Measurements from ENCODE around the gene JAZF1. TPM values are rescaled to one million over a fixed set of nuclear protein-coding genes. Genes with fewer than 3 reads are reported as not detected.

Gene JAZF1
- total and polyA plus RNA-seq, 2 of the 8 experiments (the other 6 are each of a cell fraction or from before 2014, with no cell fraction given) = 2.6 to 21.8 TPM

DNA sequence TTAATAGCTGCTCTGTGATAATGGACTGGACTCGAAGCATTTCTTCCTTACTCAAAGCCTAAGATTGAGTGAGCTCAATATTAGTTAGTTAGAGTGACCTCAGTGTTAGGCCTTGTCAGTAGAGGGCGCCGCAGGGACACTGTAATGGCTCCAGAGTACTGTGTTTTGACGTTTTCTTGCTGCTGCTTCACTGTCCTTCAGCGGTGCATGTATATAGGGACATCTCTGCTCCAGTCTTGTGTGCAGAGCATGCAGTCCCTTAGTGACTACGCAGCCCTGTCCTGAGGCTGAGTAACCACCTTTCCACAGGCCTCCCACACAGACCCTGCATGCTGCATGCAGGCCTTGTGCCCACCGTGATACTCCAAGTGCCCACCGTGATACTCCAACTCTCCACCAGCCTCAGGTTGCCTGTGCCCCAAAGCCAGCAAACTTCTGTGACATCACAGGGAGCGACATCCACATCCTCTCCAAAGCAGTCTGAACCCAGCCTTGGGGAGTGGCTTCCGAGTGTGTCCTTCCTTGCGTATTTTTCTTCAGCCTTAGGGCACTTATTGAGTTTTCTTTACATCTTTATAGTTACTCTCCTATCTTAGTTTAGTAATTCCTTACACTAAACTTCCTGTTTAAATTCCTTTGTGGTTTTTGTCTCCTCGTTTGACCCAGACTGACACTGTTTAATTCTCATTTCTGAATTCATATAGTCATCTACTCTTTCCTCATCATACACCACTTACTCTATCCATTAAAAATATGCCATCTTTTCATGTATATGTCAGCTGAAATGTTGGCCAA is 118.2 kb downstream of the JAZF1 start:
- no peak overlapping the region for H3K18ac ChIP-seq (ENCODE audit: extremely low read depth, low read length)
- no peak overlapping the region for H2AK5ac ChIP-seq (ENCODE audit: low read depth, low read length)
- POLR2A ChIA-PET (ENCODE audit: partially characterized antibody) = interaction anchor here (1.4 kb wide), 1 partner anchor 31 kb away, joined by 3 read pairs; no protein-coding TSS in a partner anchor
- H3K4me3 ChIP-seq (ENCODE audit: extremely low read depth in 1 of 4, insufficient read depth in 2 of 4, low read depth in 3 of 4, low read length in 4 of 4) = no peak overlapping the region
- CTCF ChIA-PET (ENCODE audit: partially characterized antibody) = interaction anchor here (0.6 to 9.2 kb wide), 36 partner anchors 9 to 866 kb away, joined by 3 to 181 read pairs (median 4); partner anchors contain the start of gene HOXA13
- H3K79me1 ChIP-seq (ENCODE audit: low read depth, low read length) = no peaks in the 10 kb centered on the region
- H3K4ac ChIP-seq (replicated peaks; ENCODE audit: insufficient read length, low read depth, low read length) = no peak overlapping the region
- H3K9ac ChIP-seq (replicated peaks in 1 of 4; ENCODE audit: extremely low read depth in 1 of 4, low read depth in 3 of 4, low read length in 3 of 4) = no peak overlapping the region
- FAIRE-seq (peak; percentile 90), DNase-seq (ENCODE audit: low read depth in 1 of 2, low spot score in 2 of 2) (peak in 1 of 2 experiments; percentile 86)
- 0 out of 2 replicates have a peak overlapping the region, but pooled peaks have one; percentile 37 for H2AFZ ChIP-seq (ENCODE audit: low read length)
- H3K4me1 ChIP-seq (replicated peaks in 1 of 4; ENCODE audit: control insufficient read depth in 3 of 4, insufficient read depth in 4 of 4, low read length in 3 of 4) = peaks cover 2 to 7% (median 3%) of the 10 kb centered on the region in 4 experiments; a peak in 6 of 7 replicates
- no peaks in the 10 kb centered on the region for H3K27me3 ChIP-seq (replicated peaks in 1 of 4; ENCODE audit: control insufficient read depth in 3 of 4, extremely low read depth in 1 of 4, insufficient read depth in 3 of 4, low read length in 3 of 4)
- no peak overlapping the region for H3K27ac ChIP-seq (ENCODE audit: low read depth, low read length)
- no peaks in the 10 kb centered on the region for H3K36me3 ChIP-seq (ENCODE audit: control insufficient read depth in 2 of 4, insufficient read depth in 4 of 4, low read length in 3 of 4)
- H4K91ac ChIP-seq (replicated peaks; ENCODE audit: insufficient read length, low read length) = no peak overlapping the region
- H3K9me3 ChIP-seq (ENCODE audit: insufficient read depth in 2 of 2, low read depth in 1 of 2, low read length in 1 of 2) = no peaks in the 10 kb centered on the region
- peak overlapping the region in 1 of 2 experiments; percentile 26; a peak in 2 of 4 replicates for H3K4me2 ChIP-seq (ENCODE audit: insufficient read depth in 1 of 2, low read depth in 2 of 2, low read length in 2 of 2)
- WGBS, 2 experiments (ENCODE audit: extremely low coverage in 1 of 2, insufficient coverage in 1 of 2, insufficient read length in 1 of 2, insufficient replicate concordance in 2 of 2, low coverage in 1 of 2, low lambda C conversion rate in 2 of 2, missing lambda C conversion rate in 1 of 2) = 58% methylated on average over 12 of the region's 12 CpGs; no CpG with 5 or more reads in 1 of the 2 experiments
- no peak overlapping the region for H3K14ac ChIP-seq (ENCODE audit: insufficient read length)
- H3K23me2 ChIP-seq (ENCODE audit: low read depth, low read length) = 0 out of 2 replicates have a peak, but pooled peaks cover 2% of the 10 kb centered on the region
- no peak overlapping the region; the same call in 1 of the 2 replicates for H2BK20ac ChIP-seq (ENCODE audit: low read length)
- peak overlapping the region; percentile 55 for H2BK12ac ChIP-seq (ENCODE audit: low read depth, low read length)
- H3K23ac ChIP-seq (ENCODE audit: insufficient read length) = no peak overlapping the region
- H4K8ac ChIP-seq (ENCODE audit: extremely low read depth, insufficient read depth, low read length) = no peak overlapping the region
- H3K79me2 ChIP-seq (ENCODE audit: control insufficient read depth in 1 of 2, insufficient read depth in 2 of 2, low read length in 2 of 2) = no peaks in the 10 kb centered on the region
- H3K56ac ChIP-seq (replicated peaks; ENCODE audit: insufficient read length, low read depth, low read length) = no peak overlapping the region
- no peaks in the 10 kb centered on the region for H4K20me1 ChIP-seq (replicated peaks in 1 of 2; ENCODE audit: control insufficient read depth in 1 of 2, insufficient read depth in 2 of 2, low read length in 2 of 2)
- peak overlapping the region; percentile 71; the same call in 1 of the 2 replicates for H2BK5ac ChIP-seq (ENCODE audit: low read depth, low read length)
- no peak overlapping the region for H4K5ac ChIP-seq (ENCODE audit: insufficient read length, low read depth, low read length)
- H2BK120ac ChIP-seq (replicated peaks; ENCODE audit: low read depth, low read length) = no peak overlapping the region
- H2BK15ac ChIP-seq (ENCODE audit: low read length) = no peak overlapping the region
- TF ChIP-seq YY1 (IDR thresholded peaks at IDR 0.05; ENCODE audit: low read depth, low read length) = peak; percentile 81; the same call in 1 of the 2 replicates

Data from H1 (cell line).